Hepatocyte (in vitro differentiated cells): Measurements from ENCODE around the gene GMDS. TPM values are rescaled to one million over a fixed set of nuclear protein-coding genes. Genes with fewer than 3 reads are reported as not detected.

Experiments used
- DNase-seq: peaks from one replicate; pipeline ENCODE4 v3.0.0-alpha.2; 2016; ENCODE audit warnings: low spot score
- H2AFZ ChIP-seq: fragments of 200-600 bp; sonication (generic); 2 replicates; pipeline ENCODE4 v1.6.0; 2016; ENCODE audit warnings: antibody characterized with exemption, mild to moderate bottlenecking
- H3K27ac ChIP-seq: fragments of 200-600 bp; sonication (generic); 2 replicates; pipeline ENCODE4 v1.5.1; 2016; ENCODE audit warnings: mild to moderate bottlenecking
- H3K27me3 ChIP-seq: fragments of 200-600 bp; sonication (generic); 2 replicates; pipeline ENCODE4 v1.6.1; 2016
- H3K36me3 ChIP-seq: fragments of 200-600 bp; sonication (generic); replicated peaks from 2 replicates; pipeline ENCODE4 v1.5.1; 2016; ENCODE audit warnings: low read depth; ENCODE audit not compliant: insufficient read depth
- H3K4me1 ChIP-seq: fragments of 200-600 bp; sonication (generic); 2 replicates; pipeline ENCODE4 v1.5.1; 2016; ENCODE audit warnings: mild to moderate bottlenecking, moderate library complexity; ENCODE audit not compliant: insufficient read depth
- H3K4me2 ChIP-seq: fragments of 200-600 bp; sonication (generic); 2 replicates; pipeline ENCODE4 v1.6.0; 2016
- H3K4me3 ChIP-seq: fragments of 200-600 bp; sonication (generic); 2 replicates; pipeline ENCODE4 v1.5.1; 2016; ENCODE audit warnings: mild to moderate bottlenecking
- H3K79me2 ChIP-seq: fragments of 200-600 bp; sonication (generic); 2 replicates; pipeline ENCODE4 v1.6.0; 2017; ENCODE audit warnings: mild to moderate bottlenecking
- H3K9me2 ChIP-seq: fragments of 200-600 bp; sonication (generic); replicated peaks from 2 replicates; pipeline ENCODE4 v1.6.0; 2017; ENCODE audit warnings: mild to moderate bottlenecking; ENCODE audit not compliant: insufficient read depth
- H3K9me3 ChIP-seq: fragments of 200-600 bp; sonication (generic); 2 replicates; pipeline ENCODE4 v1.5.1; 2016; ENCODE audit warnings: low read depth, mild to moderate bottlenecking
- H4K20me1 ChIP-seq: fragments of 200-600 bp; sonication (generic); 2 replicates; pipeline ENCODE4 v1.6.0; 2016; ENCODE audit warnings: mild to moderate bottlenecking; ENCODE audit not compliant: insufficient read depth, poor library complexity, severe bottlenecking
- CTCF ChIP-seq: fragments of 200-600 bp; sonication (generic); IDR thresholded peaks from 2 replicates; pipeline ENCODE4 v1.5.1; 2016; ENCODE audit warnings: antibody characterized with exemption, mild to moderate bottlenecking; ENCODE audit not compliant: poor library complexity
- EZH2 ChIP-seq: fragments of 200-600 bp; sonication (generic); IDR thresholded peaks from 2 replicates; pipeline ENCODE4 v1.6.1; 2016; ENCODE audit warnings: antibody characterized with exemption, mild to moderate bottlenecking, borderline replicate concordance
- EZH2phosphoT487 ChIP-seq: fragments of 200-600 bp; sonication (generic); IDR thresholded peaks from one replicate; pipeline ENCODE4 v1.6.1; 2018; ENCODE audit warnings: antibody characterized with exemption, mild to moderate bottlenecking, low read depth, moderate library complexity; ENCODE audit not compliant: unreplicated experiment, severe bottlenecking
- WGBS: methylation state at CpG from one replicate; pipeline ENCODE4 v1.1.6; 2016; ENCODE audit warnings: low lambda C conversion rate; ENCODE audit errors: missing lambda C conversion rate; 5-methylcytosine and 5-hydroxymethylcytosine counted together
- polyA plus RNA-seq: library from polyadenylated mRNA; unstranded; fragments of >200 nt; fragmentation: Nextera tagmentation; extraction: Ambion mirVana; gene quantifications from 2 replicates; pipeline ENCODE4 v1.2.1, GENCODE V29; 2016
- total RNA-seq: library from RNA; depleted of rRNA; stranded (reverse); fragments of >200 nt; gene quantifications from 2 replicates; pipeline ENCODE4 v1.2.3, GENCODE V29; 2014

The GMDS gene
- total and polyA plus RNA-seq, 2 experiments from 2014 or later = 20.7 to 32.6 TPM

GRCh38 chr6:1597121-1597744, 648.2 kb downstream of the GMDS start:
- WGBS = 20% methylated on average over 8 of the region's 8 CpGs
- no peaks in the 10 kb centered on the region for H3K4me1 ChIP-seq
- no peaks in the 10 kb centered on the region for H3K79me2 ChIP-seq
- H3K27ac ChIP-seq = no peak overlapping the region
- H3K4me2 ChIP-seq = peak overlapping the region; percentile 65
- TF ChIP-seq EZH2 (no peak), CTCF (no peak), EZH2phosphoT487 (no peak)
- no peaks in the 10 kb centered on the region for H3K36me3 ChIP-seq
- H3K9me3 ChIP-seq = no peaks in the 10 kb centered on the region
- H2AFZ ChIP-seq = no peak overlapping the region
- H4K20me1 ChIP-seq = no peaks in the 10 kb centered on the region
- no peaks in the 10 kb centered on the region for H3K9me2 ChIP-seq
- DNase-seq = no peak
- peaks cover 27% of the 10 kb centered on the region for H3K27me3 ChIP-seq
- H3K4me3 ChIP-seq = no peak overlapping the region

DNA sequence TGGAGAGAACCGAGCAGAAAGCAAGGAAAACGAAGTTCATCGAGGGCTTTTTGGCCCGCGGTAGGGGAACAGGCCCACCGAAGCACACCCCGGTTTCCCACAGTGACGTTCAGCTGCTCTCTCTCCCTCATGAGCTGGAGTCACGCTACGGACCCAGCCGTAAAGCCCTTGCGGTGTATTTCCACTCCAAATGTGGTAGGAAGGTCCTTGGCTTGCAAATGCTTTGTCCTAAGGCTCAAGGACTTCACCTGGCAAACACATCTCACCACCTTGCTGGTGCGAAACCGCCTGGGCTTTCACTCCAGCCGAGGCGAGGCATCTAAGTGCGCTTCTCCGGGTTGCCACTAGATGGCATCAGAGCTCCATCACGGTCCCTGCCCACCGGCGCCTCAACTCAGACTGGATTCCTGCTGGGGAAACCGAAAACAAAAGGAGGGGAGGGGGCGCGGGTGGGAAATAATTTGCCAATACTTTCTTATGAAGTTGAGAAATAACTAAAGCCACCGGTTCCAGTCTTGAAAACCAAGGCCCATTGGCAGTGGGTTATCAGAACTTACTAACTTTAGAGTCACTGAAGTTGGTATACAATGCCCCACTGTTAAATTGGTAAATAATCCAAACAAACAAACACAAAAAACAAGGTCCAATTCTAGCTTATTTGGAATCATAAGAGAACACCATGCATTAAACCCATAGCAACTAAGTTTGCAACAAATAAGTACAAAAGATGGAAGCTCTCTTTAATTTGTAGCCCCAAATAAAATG, 649.1 kb downstream of the GMDS start:
- no peak overlapping the region for H2AFZ ChIP-seq
- no peaks in the 10 kb centered on the region for H3K9me3 ChIP-seq
- peak overlapping the region; percentile 65 for H3K4me2 ChIP-seq
- DNase-seq = peak; percentile 80
- no peak for TF ChIP-seq EZH2phosphoT487
- peak; percentile 92 for TF ChIP-seq CTCF
- TF ChIP-seq EZH2 = no peak
- peaks cover 23% of the 10 kb centered on the region for H3K27me3 ChIP-seq
- H4K20me1 ChIP-seq = no peaks in the 10 kb centered on the region
- no peaks in the 10 kb centered on the region for H3K9me2 ChIP-seq
- 29% methylated on average over 25 of the region's 25 CpGs for WGBS
- no peaks in the 10 kb centered on the region for H3K4me1 ChIP-seq
- no peak overlapping the region for H3K27ac ChIP-seq
- no peaks in the 10 kb centered on the region for H3K36me3 ChIP-seq
- H3K4me3 ChIP-seq = no peak overlapping the region
- no peaks in the 10 kb centered on the region for H3K79me2 ChIP-seq

GRCh38 chr6:1595271-1596087, 649.9 kb downstream of the GMDS start:
- no peak for TF ChIP-seq EZH2
- TF ChIP-seq CTCF = no peak
- TF ChIP-seq EZH2phosphoT487 = no peak
- no peak overlapping the region for H3K4me3 ChIP-seq
- no peaks in the 10 kb centered on the region for H4K20me1 ChIP-seq
- no peak for DNase-seq
- H3K9me3 ChIP-seq = no peaks in the 10 kb centered on the region
- H3K9me2 ChIP-seq = no peaks in the 10 kb centered on the region
- no peak overlapping the region for H3K27ac ChIP-seq
- no peaks in the 10 kb centered on the region for H3K4me1 ChIP-seq
- H3K27me3 ChIP-seq = peaks cover 23% of the 10 kb centered on the region
- H3K36me3 ChIP-seq = no peaks in the 10 kb centered on the region
- H3K79me2 ChIP-seq = no peaks in the 10 kb centered on the region
- no peak overlapping the region for H3K4me2 ChIP-seq
- H2AFZ ChIP-seq = no peak overlapping the region
- WGBS = 77% methylated on average over 28 of the region's 28 CpGs
